K562 (cell line): ENCODE data around the gene TTC33. TPM values are rescaled to one million over a fixed set of nuclear protein-coding genes. Genes with fewer than 3 reads are reported as not detected.
A peak's percentile ranks its signal among the peaks of the same experiment; 100 is the strongest.

Experiments
- ATAC-seq: fragments of 200-7000 bp; cut with Tn5 transposase; 3 replicates; pipeline ENCODE4 v1.9.1; 2020; ENCODE audit warnings: moderate library complexity
- BruUV-seq: library from RNA; stranded (reverse); fragments of 400-500 nt; replicated peaks from 2 replicates; lab custom pipeline; 2021; lab: Mats Ljungman, UMichigan
- CTCF ChIA-PET: fragments of 300-600 bp; formaldehyde crosslinking; extraction: SDS; loops from one replicate; lab custom pipeline; 2021; ENCODE audit warnings: low intra/inter-chr PET ratio; lab: Yijun Ruan, JAX
- POLR2A ChIA-PET: fragments of 300-600, 350-650 bp; sonication (Branson Sonifier 250); formaldehyde crosslinking; extraction: SDS; loops from one replicate; lab custom pipeline; 2021; ENCODE audit warnings: antibody characterized with exemption, inconsistent platforms; lab: Yijun Ruan, JAX
- DNase-seq, 4 experiments: peaks; one replicate each; pipeline versions ENCODE4 v3.0.0 to v3.0.0-alpha.2; 2011 to 2018; ENCODE audit warnings: low spot score in 3 of 4, mixed read lengths in 3 of 4; ENCODE audit errors: extremely low read depth in 1 of 4
- FAIRE-seq: peaks from 2 replicates; lab custom pipeline; 2011; peaks lifted over from hg19 to GRCh38; lab: Jason Lieb, UNC
- H2AFZ ChIP-seq: 2 replicates; pipeline ENCODE4 v1.6.0; 2011; ENCODE audit warnings: low read depth, low read length, control low read depth, inconsistent platforms
- H3K27ac ChIP-seq: fragments of 200-600 bp; 3 replicates; pipeline ENCODE4 v1.8.0; 2011; ENCODE audit warnings: low read depth, mild to moderate bottlenecking, control low read depth, inconsistent platforms, low read length, moderate library complexity, mixed read lengths; ENCODE audit errors: extremely low read depth
- H3K27me3 ChIP-seq, 2 experiments: fragments of 300-600 bp in 1 of 2; 2 replicates in 1 of 2; 3 replicates in 1 of 2; pipeline versions ENCODE4 v1.6.0 to v1.8.0; 2011; ENCODE audit warnings: inconsistent platforms in 2 of 2, low read length in 2 of 2, mild to moderate bottlenecking in 1 of 2, mixed read lengths in 1 of 2, moderate library complexity in 1 of 2; ENCODE audit not compliant: control insufficient read depth in 2 of 2, insufficient read depth in 2 of 2
- H3K36me3 ChIP-seq: fragments of 300-600 bp; 3 replicates; pipeline ENCODE4 v1.8.0; 2011; ENCODE audit warnings: mild to moderate bottlenecking, low read length, inconsistent platforms; ENCODE audit not compliant: control insufficient read depth, insufficient read depth
- H3K4me1 ChIP-seq, 2 experiments: fragments of 200-600 bp in 1 of 2; replicated peaks in 1 of 2; 2 replicates in 1 of 2; 3 replicates in 1 of 2; pipeline versions ENCODE4 v1.5.1 to v1.8.0; 2011; ENCODE audit warnings: inconsistent platforms in 2 of 2, low read length in 2 of 2, mild to moderate bottlenecking in 1 of 2, mixed read lengths in 1 of 2, moderate library complexity in 1 of 2; ENCODE audit not compliant: control insufficient read depth in 2 of 2, insufficient read depth in 2 of 2
- H3K4me2 ChIP-seq: 2 replicates; pipeline ENCODE4 v1.6.1; 2011; ENCODE audit warnings: low read length, control low read depth, inconsistent platforms, mixed read lengths; ENCODE audit not compliant: insufficient read depth
- H3K4me3 ChIP-seq: fragments of 200-600 bp; sonication (generic), shearing (Covaris generic); 2 replicates; pipeline ENCODE4 v1.5.1; 2016; ENCODE audit warnings: control low read depth, inconsistent platforms
- H3K79me2 ChIP-seq: fragments of 200-600 bp; 3 replicates; pipeline ENCODE4 v1.8.0; 2011; ENCODE audit warnings: low read length, inconsistent platforms; ENCODE audit not compliant: control insufficient read depth, insufficient read depth
- H3K9ac ChIP-seq, 2 experiments: 2 replicates each; pipeline versions ENCODE4 v1.6.0 to v1.6.1; 2011; ENCODE audit warnings: low read depth in 2 of 2, low read length in 2 of 2, control low read depth in 1 of 2, inconsistent platforms in 1 of 2, mild to moderate bottlenecking in 1 of 2, mixed read lengths in 1 of 2; ENCODE audit not compliant: insufficient read depth in 1 of 2
- H3K9me1 ChIP-seq: one replicate; pipeline ENCODE4 v1.6.0; 2011; ENCODE audit warnings: inconsistent platforms, mild to moderate bottlenecking, low read length, moderate library complexity; ENCODE audit not compliant: control insufficient read depth, insufficient read depth
- H3K9me3 ChIP-seq: replicated peaks from 2 replicates; pipeline ENCODE4 v1.5.1; 2011; ENCODE audit warnings: low read depth, low read length, inconsistent platforms; ENCODE audit not compliant: control insufficient read depth, insufficient read depth
- H4K20me1 ChIP-seq: replicated peaks from 2 replicates; pipeline ENCODE4 v1.6.1; 2011; ENCODE audit warnings: low read length, inconsistent platforms, mixed read lengths; ENCODE audit not compliant: control insufficient read depth, insufficient read depth
- CBFA2T3 ChIP-seq: fragments of 450-650 bp; IDR thresholded peaks from 2 replicates; pipeline ENCODE4 v1.6.1; 2017
- DIDO1 ChIP-seq: fragments of 450-650 bp; IDR thresholded peaks from 2 replicates; pipeline ENCODE4 v1.6.1; 2016; ENCODE audit warnings: low read depth, missing biosample characterization, missing genetic modification characterization
- NCOA6 ChIP-seq: fragments of 450-650 bp; IDR thresholded peaks from 2 replicates; pipeline ENCODE4 v1.6.1; 2017; ENCODE audit warnings: mild to moderate bottlenecking
- NFXL1 ChIP-seq: fragments of 450-650 bp; formaldehyde crosslinking; IDR thresholded peaks from 2 replicates; pipeline ENCODE4 v1.4.0; 2021; ENCODE audit warnings: mild to moderate bottlenecking
- NR2F6 ChIP-seq: fragments of 450-650 bp; formaldehyde crosslinking; IDR thresholded peaks from 2 replicates; pipeline ENCODE4 v1.4.0; 2020; ENCODE audit warnings: mild to moderate bottlenecking
- RBM25 ChIP-seq: fragments of 200-400 bp; formaldehyde crosslinking; IDR thresholded peaks from 2 replicates; pipeline ENCODE4 v1.6.1; 2018; ENCODE audit warnings: low read length, low read depth, moderate library complexity; ENCODE audit not compliant: severe bottlenecking
- TSC22D4 ChIP-seq: fragments of 450-650 bp; IDR thresholded peaks from 2 replicates; pipeline ENCODE4 v1.6.1; 2016; ENCODE audit warnings: missing genetic modification characterization, missing biosample characterization, control low read depth
- ZBTB5 ChIP-seq: fragments of 450-650 bp; IDR thresholded peaks from 2 replicates; pipeline ENCODE4 v1.6.1; 2017; ENCODE audit warnings: antibody characterized with exemption
- ZNF311 ChIP-seq: fragments of 250-450 bp; sonication (Bioruptor Pico); IDR thresholded peaks from 2 replicates; pipeline ENCODE4 v1.4.0; 2020; ENCODE audit warnings: mild to moderate bottlenecking, moderate library complexity
- ZNF449 ChIP-seq: fragments of 250-450 bp; sonication (Bioruptor Pico); IDR thresholded peaks from 2 replicates; pipeline ENCODE4 v1.8.0; 2022; ENCODE audit warnings: moderate library complexity, mild to moderate bottlenecking, inconsistent platforms
- ZNF655 ChIP-seq: fragments of 250-450 bp; sonication (Bioruptor Pico); IDR thresholded peaks from 2 replicates; pipeline ENCODE4 v1.5.0; 2021
- WGBS: fragments of 100-300 bp; shearing (Covaris generic); methylation state at CpG from one replicate; pipeline ENCODE4 v1.1.6; 2016; ENCODE audit warnings: low coverage, mixed read lengths; ENCODE audit not compliant: insufficient coverage; ENCODE audit errors: missing lambda C conversion rate; 5-methylcytosine and 5-hydroxymethylcytosine counted together
- in situ Hi-C: fragments of 300-500 bp; cut with MboI; formaldehyde crosslinking; loops from 4 replicates; pipeline ENCODE4 v1.15.0; 2018; ENCODE audit warnings: inconsistent platforms, mixed read lengths
- intact Hi-C: fragments of 100-400 bp; cut with micrococcal nuclease; formaldehyde crosslinking; loops from 2 replicates; pipeline ENCODE4 v1.14.2; 2022
- polyA plus RNA-seq, 8 experiments: library from polyadenylated mRNA; depleted of rRNA in 4 of 8; stranded (reverse) in 5 of 8; unstranded in 3 of 8; fragments of >200 nt; fragmentation: Nextera tagmentation in 2 of 8; fragmentation: Illumina TruSeq in 1 of 8; extraction: Ambion mirVana in 2 of 8; extraction: Trizol in 1 of 8; gene quantifications; 2 replicates each; pipeline versions ENCODE4 v1.2.1 to v1.2.3, GENCODE V29; 2011 to 2014; ENCODE audit warnings: inconsistent platforms in 1 of 8, missing spikeins in 1 of 8
- total RNA-seq, 7 experiments: library from RNA; depleted of rRNA in 6 of 7; stranded (reverse); fragments of >200 nt in 6 of 7; fragmentation: Illumina TruSeq in 2 of 7; extraction: Trizol in 2 of 7; gene quantifications; 2 replicates each; pipeline versions ENCODE4 v1.2.1 to v1.2.3, GENCODE V29; 2011 to 2021; ENCODE audit warnings: low replicate concordance in 1 of 7

TTC33 gene
- total and polyA plus RNA-seq, 9 of the 15 experiments (the other 6 are each of a cell fraction or from before 2014, with no cell fraction given), result 11.5 to 24.9 (median 21.1) TPM

GRCh38 chr5:40616781-40617180 lies 139.0 kb downstream of the TTC33 start:
- intact Hi-C loops (no loop called here), in situ Hi-C loops (no loop called here)
- Histone ChIP-seq H3K9ac (no peak overlapping the region), H3K9me3 (no peaks in the 10 kb centered on the region), H3K27ac (no peak overlapping the region), H3K9me1 (no peaks in the 10 kb centered on the region), H3K4me1 (no peaks in the 10 kb centered on the region), H3K79me2 (no peaks in the 10 kb centered on the region), H3K4me3 (no peak overlapping the region), H4K20me1 (no peaks in the 10 kb centered on the region), H3K27me3 (no peaks in the 10 kb centered on the region), H3K4me2 (no peak overlapping the region), H3K36me3 (no peaks in the 10 kb centered on the region), H2AFZ (no peak overlapping the region)
- 3% methylated on average over 5 of the region's 5 CpGs for WGBS
- POLR2A ChIA-PET, result no interaction called here
- DNase-seq, result no peak
- ATAC-seq, result no peak
- no TSS peak for BruUV-seq
- no peak for FAIRE-seq
- CTCF ChIA-PET, result no interaction called here
- no peak for TF ChIP-seq CBFA2T3
- peak; percentile 40 for TF ChIP-seq RBM25

GRCh38 chr5:40615586-40616170 lies 140.1 kb downstream of the TTC33 start:
- no peaks in the 10 kb centered on the region for H3K4me1 ChIP-seq
- in situ Hi-C loops, result no loop called here
- TF ChIP-seq ZNF449 (no peak), TSC22D4 (no peak), NR2F6 (no peak), ZBTB5 (no peak), DIDO1 (tag) (no peak), ZNF311 (CRISPR knock-in tag) (no peak), ZNF655 (no peak), NCOA6 (no peak), NFXL1 (no peak)

More at GRCh38 chr5:40615586-40616170, 140.1 kb downstream of the TTC33 start:
- ChIA-PET CTCF (no interaction called here), POLR2A (interaction anchor here (0.9 kb wide), 1 partner anchor 634 kb away, joined by 3 read pairs; no protein-coding TSS in a partner anchor)
- intact Hi-C loops, result no loop called here
- H3K4me2 ChIP-seq, result no peak overlapping the region
- H3K9me1 ChIP-seq, result no peaks in the 10 kb centered on the region
- H3K36me3 ChIP-seq, result no peaks in the 10 kb centered on the region
- DNase-seq, result no peak
- H3K9me3 ChIP-seq, result no peaks in the 10 kb centered on the region
- ATAC-seq, result no peak
- H3K9ac ChIP-seq, result no peak overlapping the region
- no peak overlapping the region for H3K27ac ChIP-seq
- WGBS, result 0% methylated on average over 4 of the region's 4 CpGs
- H3K4me3 ChIP-seq, result no peak overlapping the region
- H4K20me1 ChIP-seq, result no peaks in the 10 kb centered on the region
- no TSS peak for BruUV-seq
- H3K79me2 ChIP-seq, result no peaks in the 10 kb centered on the region
- FAIRE-seq, result no peak
- H2AFZ ChIP-seq, result no peak overlapping the region
- no peaks in the 10 kb centered on the region for H3K27me3 ChIP-seq
